ENCODE data around the gene RGS11. TPM values are rescaled to one million over a fixed set of nuclear protein-coding genes. Genes with fewer than 3 reads are reported as not detected.

Gene RGS11
- total and polyA plus RNA-seq, 2 experiments from 2014 or later: 0.74 to 1.8 TPM

GRCh38 chr16:303760-304505 is 28.2 kb upstream of the RGS11 start:
- DNase-seq (ENCODE audit: low spot score) (no peak), ATAC-seq (peak; percentile 67)
- H3K4me3 Mint-ChIP-seq: no peak overlapping the region
- H3K4me2 ChIP-seq: no peak overlapping the region
- no peaks in the 10 kb centered on the region for H3K9me3 Mint-ChIP-seq
- H3K36me3 ChIP-seq (ENCODE audit: insufficient read depth): 0 out of 2 replicates have a peak, but pooled peaks cover 3% of the 10 kb centered on the region
- H4K20me1 ChIP-seq (replicated peaks; ENCODE audit: insufficient read depth): peaks cover 12% of the 10 kb centered on the region
- H3K27me3 ChIP-seq (ENCODE audit: insufficient read depth): no peaks in the 10 kb centered on the region
- H3K4me1 ChIP-seq (ENCODE audit: insufficient read depth): no peaks in the 10 kb centered on the region
- H3K4me1 Mint-ChIP-seq: no peaks in the 10 kb centered on the region
- H3K27me3 Mint-ChIP-seq (ENCODE audit: insufficient read depth, low read depth, poor library complexity): peaks cover 10% of the 10 kb centered on the region
- H3K36me3 Mint-ChIP-seq (ENCODE audit: low read depth): peaks cover 8% of the 10 kb centered on the region; the same call in 1 of the 3 replicates
- H3K4me3 ChIP-seq: no peak overlapping the region
- H3K27ac Mint-ChIP-seq: peak overlapping the region; percentile 75; the same call in 1 of the 2 replicates
- no peak overlapping the region for H3K27ac ChIP-seq (ENCODE audit: low read depth)
- no peaks in the 10 kb centered on the region; the same call in 1 of the 2 replicates for H3F3A ChIP-seq (replicated peaks; ENCODE audit: low read depth)
- TF ChIP-seq EZH2 (IDR thresholded peaks at IDR 0.05; ENCODE audit: low read depth, unreplicated experiment) (no peak), EZH2phosphoT487 (IDR thresholded peaks at IDR 0.05; ENCODE audit: unreplicated experiment) (no peak), POLR2AphosphoS5 (IDR thresholded peaks at IDR 0.05; ENCODE audit: low read depth) (no peak), ZNF114 (CRISPR knock-in tag; IDR thresholded peaks at IDR 0.05) (no peak)
- TF ChIP-seq, protein P1, sequence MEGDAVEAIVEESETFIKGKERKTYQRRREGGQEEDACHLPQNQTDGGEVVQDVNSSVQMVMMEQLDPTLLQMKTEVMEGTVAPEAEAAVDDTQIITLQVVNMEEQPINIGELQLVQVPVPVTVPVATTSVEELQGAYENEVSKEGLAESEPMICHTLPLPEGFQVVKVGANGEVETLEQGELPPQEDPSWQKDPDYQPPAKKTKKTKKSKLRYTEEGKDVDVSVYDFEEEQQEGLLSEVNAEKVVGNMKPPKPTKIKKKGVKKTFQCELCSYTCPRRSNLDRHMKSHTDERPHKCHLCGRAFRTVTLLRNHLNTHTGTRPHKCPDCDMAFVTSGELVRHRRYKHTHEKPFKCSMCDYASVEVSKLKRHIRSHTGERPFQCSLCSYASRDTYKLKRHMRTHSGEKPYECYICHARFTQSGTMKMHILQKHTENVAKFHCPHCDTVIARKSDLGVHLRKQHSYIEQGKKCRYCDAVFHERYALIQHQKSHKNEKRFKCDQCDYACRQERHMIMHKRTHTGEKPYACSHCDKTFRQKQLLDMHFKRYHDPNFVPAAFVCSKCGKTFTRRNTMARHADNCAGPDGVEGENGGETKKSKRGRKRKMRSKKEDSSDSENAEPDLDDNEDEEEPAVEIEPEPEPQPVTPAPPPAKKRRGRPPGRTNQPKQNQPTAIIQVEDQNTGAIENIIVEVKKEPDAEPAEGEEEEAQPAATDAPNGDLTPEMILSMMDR (conservative IDR thresholded peaks at IDR 0.05; ENCODE audit: low read depth in 2 of 2): peak; percentile 11 to 32; a peak in 1 of 4 replicates
- H2AFZ ChIP-seq: no peak overlapping the region
- H3K79me2 ChIP-seq (replicated peaks; ENCODE audit: insufficient read depth): peaks cover 2% of the 10 kb centered on the region; the same call in 1 of the 2 replicates
- H3K9me2 ChIP-seq (ENCODE audit: insufficient read depth): no peaks in the 10 kb centered on the region

- no peaks in the 10 kb centered on the region for H3F3A ChIP-seq (replicated peaks; ENCODE audit: low read depth)
- H3K27ac ChIP-seq (ENCODE audit: low read depth): no peak overlapping the region
- H3K36me3 Mint-ChIP-seq (ENCODE audit: low read depth): peaks cover 8% of the 10 kb centered on the region; the same call in 1 of the 3 replicates
- no peaks in the 10 kb centered on the region for H3K9me2 ChIP-seq (ENCODE audit: insufficient read depth)
- no peak overlapping the region for H2AFZ ChIP-seq
- no peaks in the 10 kb centered on the region for H3K36me3 ChIP-seq (ENCODE audit: insufficient read depth)
- H3K4me3 ChIP-seq: no peak overlapping the region
- peaks cover 9% of the 10 kb centered on the region for H4K20me1 ChIP-seq (replicated peaks; ENCODE audit: insufficient read depth)
- H3K4me1 ChIP-seq (ENCODE audit: insufficient read depth): no peaks in the 10 kb centered on the region
- H3K79me2 ChIP-seq (replicated peaks; ENCODE audit: insufficient read depth): no peaks in the 10 kb centered on the region
- no peak for DNase-seq (ENCODE audit: low spot score)
- H3K27me3 ChIP-seq (ENCODE audit: insufficient read depth): no peaks in the 10 kb centered on the region
- H3K27ac Mint-ChIP-seq: no peak overlapping the region
- no peak overlapping the region for H3K4me3 Mint-ChIP-seq
- peaks cover 13% of the 10 kb centered on the region for H3K27me3 Mint-ChIP-seq (ENCODE audit: insufficient read depth, low read depth, poor library complexity)
- no peak overlapping the region for H3K4me2 ChIP-seq
- no peaks in the 10 kb centered on the region for H3K9me3 Mint-ChIP-seq
- ATAC-seq: no peak
- H3K4me1 Mint-ChIP-seq: no peaks in the 10 kb centered on the region
- TF ChIP-seq EZH2phosphoT487 (IDR thresholded peaks at IDR 0.05; ENCODE audit: unreplicated experiment) (no peak), JUNB (IDR thresholded peaks at IDR 0.05; ENCODE audit: unreplicated experiment) (no peak), POLR2AphosphoS5 (IDR thresholded peaks at IDR 0.05; ENCODE audit: low read depth) (no peak), STAT1 (IDR thresholded peaks at IDR 0.05; ENCODE audit: unreplicated experiment) (no peak), ZNF331 (CRISPR knock-in tag; IDR thresholded peaks at IDR 0.05; ENCODE audit: low read depth) (no peak), ZNF114 (CRISPR knock-in tag; IDR thresholded peaks at IDR 0.05) (no peak), CREB1 (CRISPR knock-in tag; IDR thresholded peaks at IDR 0.05; ENCODE audit: low read depth) (no peak), NANOG (IDR thresholded peaks at IDR 0.05; ENCODE audit: borderline replicate concordance) (no peak), EZH2 (IDR thresholded peaks at IDR 0.05; ENCODE audit: low read depth, unreplicated experiment) (no peak)
- TF ChIP-seq, protein P2, sequence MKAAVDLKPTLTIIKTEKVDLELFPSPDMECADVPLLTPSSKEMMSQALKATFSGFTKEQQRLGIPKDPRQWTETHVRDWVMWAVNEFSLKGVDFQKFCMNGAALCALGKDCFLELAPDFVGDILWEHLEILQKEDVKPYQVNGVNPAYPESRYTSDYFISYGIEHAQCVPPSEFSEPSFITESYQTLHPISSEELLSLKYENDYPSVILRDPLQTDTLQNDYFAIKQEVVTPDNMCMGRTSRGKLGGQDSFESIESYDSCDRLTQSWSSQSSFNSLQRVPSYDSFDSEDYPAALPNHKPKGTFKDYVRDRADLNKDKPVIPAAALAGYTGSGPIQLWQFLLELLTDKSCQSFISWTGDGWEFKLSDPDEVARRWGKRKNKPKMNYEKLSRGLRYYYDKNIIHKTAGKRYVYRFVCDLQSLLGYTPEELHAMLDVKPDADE (IDR thresholded peaks at IDR 0.05): no peak
- TF ChIP-seq, protein P1 (conservative IDR thresholded peaks at IDR 0.05; ENCODE audit: low read depth in 2 of 2): no peak
- TF ChIP-seq, protein P3, sequence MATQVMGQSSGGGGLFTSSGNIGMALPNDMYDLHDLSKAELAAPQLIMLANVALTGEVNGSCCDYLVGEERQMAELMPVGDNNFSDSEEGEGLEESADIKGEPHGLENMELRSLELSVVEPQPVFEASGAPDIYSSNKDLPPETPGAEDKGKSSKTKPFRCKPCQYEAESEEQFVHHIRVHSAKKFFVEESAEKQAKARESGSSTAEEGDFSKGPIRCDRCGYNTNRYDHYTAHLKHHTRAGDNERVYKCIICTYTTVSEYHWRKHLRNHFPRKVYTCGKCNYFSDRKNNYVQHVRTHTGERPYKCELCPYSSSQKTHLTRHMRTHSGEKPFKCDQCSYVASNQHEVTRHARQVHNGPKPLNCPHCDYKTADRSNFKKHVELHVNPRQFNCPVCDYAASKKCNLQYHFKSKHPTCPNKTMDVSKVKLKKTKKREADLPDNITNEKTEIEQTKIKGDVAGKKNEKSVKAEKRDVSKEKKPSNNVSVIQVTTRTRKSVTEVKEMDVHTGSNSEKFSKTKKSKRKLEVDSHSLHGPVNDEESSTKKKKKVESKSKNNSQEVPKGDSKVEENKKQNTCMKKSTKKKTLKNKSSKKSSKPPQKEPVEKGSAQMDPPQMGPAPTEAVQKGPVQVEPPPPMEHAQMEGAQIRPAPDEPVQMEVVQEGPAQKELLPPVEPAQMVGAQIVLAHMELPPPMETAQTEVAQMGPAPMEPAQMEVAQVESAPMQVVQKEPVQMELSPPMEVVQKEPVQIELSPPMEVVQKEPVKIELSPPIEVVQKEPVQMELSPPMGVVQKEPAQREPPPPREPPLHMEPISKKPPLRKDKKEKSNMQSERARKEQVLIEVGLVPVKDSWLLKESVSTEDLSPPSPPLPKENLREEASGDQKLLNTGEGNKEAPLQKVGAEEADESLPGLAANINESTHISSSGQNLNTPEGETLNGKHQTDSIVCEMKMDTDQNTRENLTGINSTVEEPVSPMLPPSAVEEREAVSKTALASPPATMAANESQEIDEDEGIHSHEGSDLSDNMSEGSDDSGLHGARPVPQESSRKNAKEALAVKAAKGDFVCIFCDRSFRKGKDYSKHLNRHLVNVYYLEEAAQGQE (IDR thresholded peaks at IDR 0.05; ENCODE audit: unreplicated experiment): no peak
Measured at GRCh38 chr16:301950-302349, 26.2 kb upstream of the RGS11 start.
